GM20000 (cell line): ENCODE data around the gene SRGAP2B.
"Not testable (repeated sequence)": the region's sequence is repeated elsewhere in the genome, so short reads cannot be mapped to it uniquely, and the experiment has no call there.

Experiments
- DNase-seq: peaks from one replicate; pipeline ENCODE4 v3.0.0; 2012; ENCODE audit warnings: low spot score

Gene SRGAP2B

GRCh38 chr1:145082483-145083255 lies 12.5 kb downstream of the SRGAP2B start:
- not testable (repeated sequence) for DNase-seq

DNA sequence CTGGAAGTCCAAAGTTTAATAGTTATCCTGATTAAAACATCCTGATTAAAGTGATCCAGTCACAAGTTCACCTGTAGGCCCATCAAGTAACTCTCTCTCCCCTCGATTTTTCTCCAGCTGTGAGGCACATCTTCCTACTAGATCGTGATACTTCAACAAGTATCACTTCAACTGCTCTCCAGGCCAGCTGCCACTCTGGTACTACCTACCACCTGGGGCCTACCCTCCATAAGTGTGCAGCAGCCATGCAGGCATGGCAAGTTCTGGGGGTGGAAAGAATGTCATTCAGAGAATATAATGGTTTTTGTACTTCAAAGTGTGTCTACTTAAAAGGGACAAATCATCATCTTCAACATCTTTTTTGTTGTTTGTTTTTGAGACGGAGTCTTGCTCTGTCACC lies 14.9 kb downstream of the SRGAP2B start:
- not testable (repeated sequence) for DNase-seq

GRCh38 chr1:145079737-145080136 lies 15.4 kb downstream of the SRGAP2B start:
- DNase-seq: not testable (repeated sequence)

GRCh38 chr1:145078787-145079370 lies 16.2 kb downstream of the SRGAP2B start:
- not testable (repeated sequence) for DNase-seq

DNA sequence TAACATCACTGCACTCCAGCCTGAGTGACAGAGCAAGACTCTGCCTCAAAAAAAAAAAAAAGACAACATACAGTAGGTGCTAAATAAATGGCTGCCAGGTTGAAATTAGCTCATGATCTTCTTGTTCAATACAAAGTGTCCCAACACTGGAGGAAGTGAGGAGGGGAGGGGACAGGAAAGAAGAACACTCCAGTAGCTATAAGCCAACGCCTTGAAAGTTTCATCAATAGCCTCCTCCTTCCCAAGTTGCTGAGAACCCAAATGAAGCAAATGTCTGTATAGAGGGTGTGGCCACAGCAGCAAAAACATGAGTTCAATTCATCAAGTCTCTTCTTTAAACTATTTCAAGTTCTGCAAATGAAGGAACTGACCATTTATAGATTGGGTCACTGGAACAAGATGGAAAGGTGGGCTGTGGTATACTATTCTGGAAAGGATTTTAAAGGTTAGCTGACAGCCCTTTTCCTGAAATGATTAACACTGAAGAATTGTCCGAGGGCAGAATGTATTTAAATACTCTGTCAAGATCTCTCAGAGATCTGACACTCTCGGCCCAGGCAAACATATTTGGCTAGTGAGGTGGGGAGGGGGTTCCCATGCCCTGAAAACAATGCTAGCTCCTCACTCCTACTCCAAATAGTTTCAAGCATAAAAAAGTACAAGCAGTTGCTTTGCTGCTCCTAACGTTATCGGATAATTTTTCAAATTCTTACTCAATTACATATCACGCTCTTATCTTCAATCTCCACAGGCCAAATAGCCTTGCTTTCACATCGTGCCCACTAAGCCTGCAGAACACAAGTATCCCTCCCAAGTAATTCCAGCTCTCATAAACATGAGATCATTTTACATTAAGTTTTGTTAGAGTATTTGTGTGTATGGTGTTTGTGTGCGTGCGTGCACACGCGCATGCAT lies 17.0 kb downstream of the SRGAP2B start:
- DNase-seq: not testable (repeated sequence)

- not testable (repeated sequence) for DNase-seq
Observed at GRCh38 chr1:145076877-145077276, 18.3 kb downstream of the SRGAP2B start.

DNA sequence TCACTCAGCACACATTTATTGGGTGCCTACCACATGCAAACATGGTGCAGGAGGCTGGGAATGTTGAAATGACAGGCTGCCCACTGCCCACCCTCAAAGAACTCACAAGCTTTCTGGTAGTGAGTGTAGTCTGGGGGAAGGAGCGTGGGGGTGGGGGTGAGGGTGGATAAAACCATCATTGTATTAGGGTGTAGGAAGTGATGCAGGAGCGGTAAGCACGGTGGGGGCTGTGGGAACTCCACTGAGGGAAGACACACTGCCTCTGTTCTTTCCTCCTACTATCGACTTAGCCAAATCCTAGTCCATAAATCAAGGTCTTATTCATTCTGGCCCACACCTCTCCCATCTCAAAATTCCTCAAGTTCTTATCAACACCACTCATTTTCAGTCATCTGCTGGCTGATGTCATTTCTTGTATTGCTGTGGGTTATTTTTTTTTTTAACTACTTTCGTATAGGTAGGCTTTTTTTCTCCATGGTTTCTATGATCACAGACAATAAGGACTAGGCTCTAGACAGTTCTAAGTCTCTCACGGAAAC lies 21.0 kb downstream of the SRGAP2B start:
- not testable (repeated sequence) for DNase-seq

DNA sequence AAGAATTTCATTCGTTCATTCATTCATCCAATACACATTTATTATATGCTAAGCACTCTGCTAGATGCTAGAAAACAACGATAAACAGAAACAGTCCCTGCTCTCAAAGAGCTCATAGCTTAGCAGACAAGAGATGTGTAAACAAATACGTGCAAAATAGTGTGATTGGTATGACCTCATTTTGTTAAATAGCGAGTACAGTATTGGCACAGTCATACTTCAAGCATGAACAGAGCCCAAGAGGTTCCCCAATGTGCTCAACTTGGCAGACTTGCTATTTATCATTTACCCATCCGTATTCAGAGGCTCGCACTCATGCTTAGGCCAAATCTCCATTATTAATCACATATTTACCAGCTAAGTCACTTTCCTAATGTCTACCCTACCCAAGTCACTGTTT lies 23.6 kb downstream of the SRGAP2B start:
- not testable (repeated sequence) for DNase-seq

DNA sequence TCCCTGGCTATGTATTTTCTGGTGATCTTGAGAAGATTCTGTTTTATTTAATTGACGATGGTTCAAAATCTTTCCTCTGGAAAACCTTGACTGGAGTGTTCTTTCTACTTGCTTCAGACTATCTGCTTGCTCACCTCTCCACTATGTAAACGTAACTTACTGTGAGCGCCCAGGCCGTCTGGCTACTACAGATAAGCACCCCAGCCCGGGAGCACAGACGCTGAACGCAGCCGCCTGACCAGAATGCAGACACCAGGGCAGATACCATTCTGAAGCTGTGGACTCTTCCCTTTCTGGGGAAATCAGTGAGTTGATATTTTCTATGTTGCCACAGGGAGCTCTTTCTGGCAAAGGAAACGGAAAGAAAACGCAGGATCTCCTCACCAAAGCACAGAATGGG lies 28.6 kb downstream of the SRGAP2B start:
- not testable (repeated sequence) for DNase-seq

DNA sequence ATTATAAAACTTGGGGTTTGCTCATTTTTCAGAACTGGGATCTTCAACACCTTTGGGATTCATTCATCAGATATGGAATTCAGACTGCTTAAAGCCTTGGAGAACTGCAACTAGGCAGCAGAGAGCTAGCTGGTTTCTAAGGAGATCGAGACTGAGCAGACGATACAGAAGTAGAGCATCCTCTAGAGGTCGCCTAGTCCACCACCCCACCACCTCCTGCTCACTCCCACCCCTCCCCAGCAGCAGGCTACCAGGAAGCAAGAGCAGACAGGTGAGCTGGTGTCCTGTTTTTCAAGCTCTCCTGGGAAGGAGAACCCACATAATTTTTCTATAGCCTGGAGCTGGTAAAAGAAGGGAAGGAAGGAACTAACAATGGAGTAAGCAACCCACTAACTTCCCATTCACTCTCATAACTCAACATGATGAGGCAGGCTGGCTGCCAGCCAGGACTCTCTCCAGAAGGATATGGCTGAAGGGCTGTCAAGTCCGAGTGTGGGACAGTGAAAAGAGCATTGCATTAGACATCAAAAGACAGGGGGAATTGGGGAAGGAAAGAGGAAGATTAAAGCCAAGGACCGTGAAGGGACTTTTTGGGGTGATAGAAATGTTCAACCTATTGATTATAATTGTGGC lies 29.8 kb downstream of the SRGAP2B start:
- DNase-seq: not testable (repeated sequence)

- DNase-seq: not testable (repeated sequence)
Observed at GRCh38 chr1:145063941-145064648, 31.0 kb downstream of the SRGAP2B start.

DNA sequence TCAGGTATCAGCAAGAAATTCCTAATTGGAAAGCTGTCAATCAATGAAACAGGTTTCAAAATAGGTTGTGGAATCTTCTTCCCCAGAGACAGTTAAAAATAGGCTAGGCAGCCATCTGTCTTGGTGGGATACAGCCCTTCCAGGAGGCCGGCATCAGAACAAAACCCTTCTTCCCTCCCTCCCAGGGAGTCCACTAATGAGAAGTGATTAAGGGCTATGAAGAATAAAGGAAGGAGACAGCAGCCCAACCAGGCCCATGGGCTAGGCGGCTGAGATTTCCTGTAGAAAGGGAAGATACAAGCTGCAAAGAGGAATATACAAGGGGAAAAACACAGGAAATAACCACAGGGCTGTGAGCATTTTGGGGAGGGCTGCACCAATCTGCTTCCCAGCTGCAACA lies 31.8 kb downstream of the SRGAP2B start:
- not testable (repeated sequence) for DNase-seq

DNA sequence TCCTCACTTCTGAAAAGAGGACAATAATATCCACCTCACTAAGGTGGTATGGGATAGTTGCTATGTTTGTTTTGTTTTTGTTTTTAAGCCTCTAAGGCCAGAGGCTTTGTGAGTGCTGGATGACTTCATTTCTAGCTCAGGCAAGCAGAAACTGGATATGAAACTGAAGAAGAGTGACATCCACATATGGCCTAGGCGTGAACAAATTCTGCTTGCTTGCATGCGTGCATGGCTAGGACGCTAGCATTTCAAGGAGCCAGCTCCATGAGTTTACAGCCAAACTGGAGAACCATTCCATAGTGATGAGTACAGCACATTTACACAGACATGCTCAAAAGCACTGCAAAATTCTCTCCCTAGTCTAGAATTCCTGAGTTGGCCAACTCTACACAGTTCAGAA lies 36.9 kb downstream of the SRGAP2B start:
- DNase-seq: not testable (repeated sequence)

DNA sequence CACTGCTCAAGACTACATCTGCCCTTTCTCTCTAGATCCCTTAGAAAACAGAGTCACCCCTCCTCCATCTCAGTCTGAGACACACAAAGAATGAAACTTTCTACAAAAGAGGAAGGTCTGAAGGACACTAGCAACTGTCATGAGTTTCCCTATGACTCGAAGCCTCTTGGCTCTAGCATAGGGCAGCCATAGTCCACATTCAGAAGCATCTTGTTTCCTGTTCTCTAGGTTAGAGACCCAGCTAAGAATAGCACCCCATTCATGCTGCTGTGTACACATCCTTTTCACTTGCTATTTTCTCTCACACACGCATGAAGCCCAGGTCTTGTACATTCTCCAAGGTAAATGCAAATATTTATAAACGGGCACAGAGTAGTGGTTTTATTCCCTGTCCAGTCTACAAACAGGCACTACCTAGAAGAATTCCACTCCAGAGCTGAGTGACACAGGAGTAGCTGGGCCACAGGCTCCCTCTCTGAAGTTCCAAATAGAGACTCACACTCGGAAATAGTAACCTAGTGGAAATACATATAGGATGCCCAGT lies 39.8 kb downstream of the SRGAP2B start:
- DNase-seq: not testable (repeated sequence)

GRCh38 chr1:145053428-145053827 lies 41.7 kb downstream of the SRGAP2B start:
- DNase-seq: not testable (repeated sequence)

DNA sequence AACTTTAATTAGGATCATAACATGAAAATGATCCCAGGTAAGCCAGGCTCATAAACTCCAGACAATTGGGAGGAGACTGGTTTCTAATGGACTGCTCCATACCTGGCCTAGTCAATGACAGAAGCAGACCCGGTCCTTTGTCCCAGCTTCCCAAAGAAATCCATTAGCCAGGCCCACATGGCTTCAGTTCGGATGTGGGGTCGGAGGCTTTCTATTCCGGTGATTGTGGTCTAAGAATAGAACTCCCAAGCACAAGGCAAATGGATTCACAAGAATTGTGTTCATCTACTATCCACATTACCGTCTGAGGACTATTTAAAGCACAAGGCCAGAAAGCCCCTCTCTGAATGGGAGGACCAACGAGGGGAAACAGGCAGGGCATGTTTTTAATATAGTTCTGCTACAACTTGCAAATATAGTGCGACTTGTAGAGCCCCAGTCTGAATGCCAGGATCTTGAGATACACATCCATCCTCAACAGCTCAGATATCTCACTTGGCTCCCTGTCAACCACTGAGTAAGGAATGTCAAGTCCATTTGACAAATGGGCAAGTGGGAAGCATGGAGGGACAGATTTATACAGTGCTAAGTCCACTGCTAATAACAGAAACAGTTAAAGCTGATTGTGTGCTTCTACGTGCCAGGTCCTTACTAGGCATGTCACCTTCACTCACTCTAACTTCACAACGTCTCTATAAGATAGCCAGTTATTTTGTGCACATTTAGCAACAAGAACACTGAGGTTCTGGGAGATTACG lies 42.9 kb downstream of the SRGAP2B start:
- not testable (repeated sequence) for DNase-seq

DNA sequence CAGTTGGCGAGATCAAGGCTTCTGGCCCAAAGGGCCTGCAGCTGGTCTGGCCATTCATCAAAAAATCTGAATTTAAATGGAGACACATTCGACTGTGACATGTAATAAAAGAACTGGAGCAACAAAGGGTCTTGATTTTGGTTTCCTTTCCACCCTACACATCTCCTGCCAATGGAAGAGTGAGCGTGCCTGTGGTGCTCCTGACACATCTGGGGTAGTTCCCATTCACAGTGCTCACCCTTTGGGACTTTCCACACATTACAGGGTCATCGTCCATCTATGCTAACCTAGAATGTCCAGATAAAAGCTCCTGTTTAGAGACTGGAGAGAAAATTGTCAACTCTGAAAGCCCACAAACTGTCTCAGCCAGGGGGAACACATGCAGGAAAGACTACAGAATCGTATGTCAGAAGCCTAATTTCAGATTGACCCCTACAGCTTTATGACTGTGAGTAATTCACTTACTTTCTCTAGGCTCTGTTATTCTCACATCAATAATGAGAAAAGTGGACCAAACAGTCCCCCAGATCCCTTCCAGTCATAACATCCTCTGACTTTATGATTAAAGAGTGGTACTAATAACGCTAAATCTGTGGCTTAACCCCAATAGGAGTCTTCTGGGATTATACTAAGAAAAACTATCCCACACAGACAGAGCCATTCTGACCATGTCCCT lies 46.8 kb downstream of the SRGAP2B start:
- not testable (repeated sequence) for DNase-seq

- not testable (repeated sequence) for DNase-seq
Observed at GRCh38 chr1:145047553-145047952, 47.6 kb downstream of the SRGAP2B start.
